Body of pancreas (tissue), 4 donors: ENCODE results near the gene DFFA.

Experiments
- POLR2A ChIP-seq, 3 donors: fragments of 450-650 bp; IDR thresholded peaks; one replicate each; pipeline ENCODE4 v1.6.1; 2016; ENCODE audit warnings: antibody characterized with exemption in 3 of 3, mild to moderate bottlenecking in 2 of 3
- TF ChIP-seq, protein P1 (sequence below), 7 experiments: fragments of 450-650 bp in 4 of 7; fragments of 200-600 bp in 3 of 7; sonication (generic) in 3 of 7; IDR thresholded peaks; one replicate each; pipeline ENCODE4 v1.5.1; 2016 to 2019; ENCODE audit warnings: antibody characterized with exemption in 7 of 7

DNA sequence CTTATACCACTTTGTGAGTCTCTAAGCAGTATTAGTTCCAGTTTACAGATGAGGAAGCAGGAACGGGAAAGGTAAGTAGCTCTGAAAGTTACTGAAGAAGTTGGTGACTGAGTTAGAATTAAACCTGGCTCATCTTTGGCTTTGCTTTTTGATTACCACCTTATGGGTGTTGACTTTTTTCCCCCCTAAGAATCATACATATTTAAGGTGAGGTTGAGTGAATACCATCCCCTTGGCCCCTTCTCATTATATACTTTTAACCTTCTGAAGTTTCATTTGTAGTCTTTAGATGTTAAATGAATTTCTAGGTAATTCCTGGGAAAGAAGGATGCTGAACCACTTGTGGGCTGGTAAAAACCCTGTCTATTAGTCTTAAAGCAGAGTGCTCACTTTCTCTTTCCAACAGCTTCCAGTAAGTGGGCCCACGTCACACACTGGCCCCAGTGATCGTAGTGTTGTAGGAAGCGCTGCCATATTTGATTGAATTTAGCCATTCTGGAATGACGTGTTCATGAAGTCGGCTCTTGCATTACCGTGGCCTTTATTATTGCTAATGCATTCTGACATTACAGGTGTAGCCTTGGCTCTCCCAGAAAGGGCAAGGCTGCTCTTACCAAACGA lies 49.3 kb upstream of the DFFA start:
- TF ChIP-seq, protein P1, sequence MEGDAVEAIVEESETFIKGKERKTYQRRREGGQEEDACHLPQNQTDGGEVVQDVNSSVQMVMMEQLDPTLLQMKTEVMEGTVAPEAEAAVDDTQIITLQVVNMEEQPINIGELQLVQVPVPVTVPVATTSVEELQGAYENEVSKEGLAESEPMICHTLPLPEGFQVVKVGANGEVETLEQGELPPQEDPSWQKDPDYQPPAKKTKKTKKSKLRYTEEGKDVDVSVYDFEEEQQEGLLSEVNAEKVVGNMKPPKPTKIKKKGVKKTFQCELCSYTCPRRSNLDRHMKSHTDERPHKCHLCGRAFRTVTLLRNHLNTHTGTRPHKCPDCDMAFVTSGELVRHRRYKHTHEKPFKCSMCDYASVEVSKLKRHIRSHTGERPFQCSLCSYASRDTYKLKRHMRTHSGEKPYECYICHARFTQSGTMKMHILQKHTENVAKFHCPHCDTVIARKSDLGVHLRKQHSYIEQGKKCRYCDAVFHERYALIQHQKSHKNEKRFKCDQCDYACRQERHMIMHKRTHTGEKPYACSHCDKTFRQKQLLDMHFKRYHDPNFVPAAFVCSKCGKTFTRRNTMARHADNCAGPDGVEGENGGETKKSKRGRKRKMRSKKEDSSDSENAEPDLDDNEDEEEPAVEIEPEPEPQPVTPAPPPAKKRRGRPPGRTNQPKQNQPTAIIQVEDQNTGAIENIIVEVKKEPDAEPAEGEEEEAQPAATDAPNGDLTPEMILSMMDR (IDR thresholded peaks at IDR 0.05): no peak
- no peak for TF ChIP-seq POLR2A (IDR thresholded peaks at IDR 0.05)
